ENCODE results near the gene BCOR.

DNA sequence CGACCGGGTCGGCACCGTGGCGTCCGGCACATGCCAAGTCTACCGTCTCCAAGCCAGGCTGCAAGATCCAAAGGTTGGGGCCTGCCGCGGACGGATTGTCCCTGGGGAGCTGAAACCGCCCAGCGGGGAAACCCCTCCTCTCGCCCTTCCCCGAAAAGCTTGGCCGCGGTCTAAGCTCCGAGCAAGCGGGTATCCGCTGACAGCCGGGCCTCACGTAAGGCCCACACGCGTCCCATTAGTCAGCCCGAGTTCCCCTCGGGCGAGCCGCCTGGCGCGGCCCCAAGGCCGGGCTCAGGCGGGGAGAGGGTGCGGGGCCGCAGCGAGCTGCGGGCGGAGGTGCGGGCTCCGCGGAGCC is 6.8 kb upstream of the BCOR start:
- TF ChIP-seq, protein P1, sequence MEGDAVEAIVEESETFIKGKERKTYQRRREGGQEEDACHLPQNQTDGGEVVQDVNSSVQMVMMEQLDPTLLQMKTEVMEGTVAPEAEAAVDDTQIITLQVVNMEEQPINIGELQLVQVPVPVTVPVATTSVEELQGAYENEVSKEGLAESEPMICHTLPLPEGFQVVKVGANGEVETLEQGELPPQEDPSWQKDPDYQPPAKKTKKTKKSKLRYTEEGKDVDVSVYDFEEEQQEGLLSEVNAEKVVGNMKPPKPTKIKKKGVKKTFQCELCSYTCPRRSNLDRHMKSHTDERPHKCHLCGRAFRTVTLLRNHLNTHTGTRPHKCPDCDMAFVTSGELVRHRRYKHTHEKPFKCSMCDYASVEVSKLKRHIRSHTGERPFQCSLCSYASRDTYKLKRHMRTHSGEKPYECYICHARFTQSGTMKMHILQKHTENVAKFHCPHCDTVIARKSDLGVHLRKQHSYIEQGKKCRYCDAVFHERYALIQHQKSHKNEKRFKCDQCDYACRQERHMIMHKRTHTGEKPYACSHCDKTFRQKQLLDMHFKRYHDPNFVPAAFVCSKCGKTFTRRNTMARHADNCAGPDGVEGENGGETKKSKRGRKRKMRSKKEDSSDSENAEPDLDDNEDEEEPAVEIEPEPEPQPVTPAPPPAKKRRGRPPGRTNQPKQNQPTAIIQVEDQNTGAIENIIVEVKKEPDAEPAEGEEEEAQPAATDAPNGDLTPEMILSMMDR (IDR thresholded peaks at IDR 0.05), result no peak
- TF ChIP-seq POLR2A (IDR thresholded peaks at IDR 0.05), result no peak
